ENCODE data around the gene FAM151B. TPM values are rescaled to one million over a fixed set of nuclear protein-coding genes. Genes with fewer than 3 reads are reported as not detected.

The FAM151B gene
- 1 to 10 TPM in 2 of 4 donors, under 1 TPM in 1, not detected in 1; 0.73 to 1.4 (median 1.1) TPM for polyA plus RNA-seq
- long read RNA-seq, donor 1, result 0 reads
- long read RNA-seq, donor 2, result 0 reads
- long read RNA-seq, donor 3, result 0 reads
- long read RNA-seq, donor 4, result 0 reads
- long read RNA-seq, donor 5, result 0 reads
- long read RNA-seq, donor 6, result 0 reads
- long read RNA-seq, donor 7, result 0 reads
- long read RNA-seq, donor 8, result 0 reads
- long read RNA-seq, donor 9, result 0 reads
- long read RNA-seq, donor 10, result 0 reads

DNA sequence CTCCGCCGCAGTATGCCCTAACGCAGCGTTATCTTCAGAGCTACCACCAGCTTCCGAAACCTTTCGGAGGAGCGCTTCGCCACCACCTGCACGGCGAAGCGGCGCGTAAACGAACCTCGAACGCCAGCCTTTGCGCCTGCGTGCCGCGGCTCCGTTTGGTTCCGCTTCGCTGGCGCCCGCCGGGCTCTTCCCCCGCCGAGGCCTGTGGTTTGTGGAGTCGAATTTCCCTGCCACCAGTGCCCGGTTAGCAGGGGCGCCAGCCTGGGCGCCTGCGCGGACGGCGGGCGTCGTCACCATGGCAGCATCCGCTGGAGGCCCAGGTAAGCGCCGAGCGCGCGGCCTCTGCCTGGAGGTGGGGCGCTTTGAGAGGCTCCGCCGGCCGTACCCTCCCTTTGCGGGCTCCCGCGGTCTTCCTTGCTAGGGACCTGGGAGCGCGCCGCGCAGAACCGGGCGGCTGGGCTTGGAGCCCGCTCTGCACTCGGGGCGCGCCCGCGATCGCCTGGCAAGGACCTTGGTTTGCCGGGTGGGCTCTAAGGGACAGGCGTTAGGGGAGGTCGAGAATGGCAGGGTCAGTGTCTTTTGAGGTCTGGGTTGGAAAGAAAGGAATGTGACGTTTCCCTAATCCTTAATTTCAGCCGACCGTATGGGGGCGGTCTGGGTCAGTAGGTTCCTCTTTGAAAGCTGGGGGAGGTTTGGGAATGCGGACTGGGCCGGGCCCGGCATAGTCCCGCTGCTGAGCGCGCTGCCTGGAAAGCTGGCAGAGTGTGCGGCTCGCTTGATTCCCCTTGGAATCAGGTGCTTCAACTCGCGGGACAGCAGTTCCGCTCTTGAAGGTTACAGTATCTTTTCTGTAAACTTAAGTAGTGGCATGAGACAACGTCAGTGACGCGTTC lies at the start of gene FAM151B:
TSS of gene FAM151B (plus strand) at position 272 of the 893 bp plus-strand sequence. CDS start at position 296, 24 bp downstream.
- DNase-seq (peak; percentile 93 to 97), FAIRE-seq (no peak)
- WGBS, 3 donors, result 1% methylated on average over 81 to 85 of the region's 85 CpGs
- H3K9me3 ChIP-seq (ENCODE audit: control insufficient read depth in 2 of 2, insufficient read depth in 1 of 2, low read depth in 1 of 2, low read length in 1 of 2), result peaks cover 0 to 8% of the 10 kb centered on the region in 2 donors
- peaks cover 0 to 2% (median 0%) of the 10 kb centered on the region in 3 donors for H3K4me1 ChIP-seq (ENCODE audit: control insufficient read depth in 3 of 3, insufficient read depth in 2 of 3, low read depth in 1 of 3, low read length in 2 of 3)
- peaks cover 0 to 3% (median 0%) of the 10 kb centered on the region in 3 donors for H3K27me3 ChIP-seq (ENCODE audit: control insufficient read depth in 3 of 3, insufficient read depth in 3 of 3, low read length in 3 of 3)
- peak within 1 kb of the TSS; percentile 49 to 90 (median 61) for H3K4me3 ChIP-seq (ENCODE audit: low read depth in 1 of 3, low read length in 3 of 3)
- H3K36me3 ChIP-seq (ENCODE audit: control insufficient read depth in 3 of 3, insufficient read depth in 2 of 3, low read depth in 1 of 3, low read length in 3 of 3), result no peaks in the 10 kb centered on the region
- peak within 1 kb of the TSS; percentile 49 to 87 (median 86) for H3K27ac ChIP-seq (ENCODE audit: low read depth in 1 of 3, low read length in 2 of 3)

DNA sequence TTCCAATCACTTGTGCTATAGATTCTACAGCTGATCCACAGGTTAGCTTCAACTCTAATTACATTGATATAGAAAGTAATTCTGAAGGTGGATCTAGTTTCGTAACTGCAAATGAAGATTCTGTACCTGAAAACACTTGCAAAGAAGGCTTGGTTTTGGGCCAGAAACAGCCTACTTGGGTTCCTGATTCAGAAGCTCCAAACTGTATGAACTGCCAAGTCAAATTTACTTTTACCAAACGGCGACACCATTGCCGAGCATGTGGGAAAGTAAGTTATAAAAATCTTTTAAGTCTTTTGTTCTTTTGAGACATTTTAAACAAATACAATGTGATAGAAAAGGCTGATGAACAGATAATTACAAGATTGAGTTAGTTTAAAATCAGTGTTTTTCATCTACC lies 49.2 kb upstream of the FAM151B start:
- DNase-seq, result no peak
- H3K4me1 ChIP-seq (ENCODE audit: control insufficient read depth in 3 of 3, insufficient read depth in 2 of 3, low read depth in 1 of 3, low read length in 2 of 3), result no peaks in the 10 kb centered on the region
- no peak for FAIRE-seq
- no peak overlapping the region for H3K27ac ChIP-seq (ENCODE audit: low read depth in 1 of 3, low read length in 2 of 3)
- no peaks in the 10 kb centered on the region for H3K9me3 ChIP-seq (ENCODE audit: control insufficient read depth in 2 of 2, insufficient read depth in 1 of 2, low read depth in 1 of 2, low read length in 1 of 2)
- H3K4me3 ChIP-seq (ENCODE audit: low read depth in 1 of 3, low read length in 3 of 3), result no peak overlapping the region
- H3K27me3 ChIP-seq (ENCODE audit: control insufficient read depth in 3 of 3, insufficient read depth in 3 of 3, low read length in 3 of 3), result no peaks in the 10 kb centered on the region
- peaks cover 7 to 23% (median 7%) of the 10 kb centered on the region in 3 donors for H3K36me3 ChIP-seq (ENCODE audit: control insufficient read depth in 3 of 3, insufficient read depth in 2 of 3, low read depth in 1 of 3, low read length in 3 of 3)
- 93 to 97% (median 96%) methylated on average over 4 of the region's 4 CpGs for WGBS, 3 donors

DNA sequence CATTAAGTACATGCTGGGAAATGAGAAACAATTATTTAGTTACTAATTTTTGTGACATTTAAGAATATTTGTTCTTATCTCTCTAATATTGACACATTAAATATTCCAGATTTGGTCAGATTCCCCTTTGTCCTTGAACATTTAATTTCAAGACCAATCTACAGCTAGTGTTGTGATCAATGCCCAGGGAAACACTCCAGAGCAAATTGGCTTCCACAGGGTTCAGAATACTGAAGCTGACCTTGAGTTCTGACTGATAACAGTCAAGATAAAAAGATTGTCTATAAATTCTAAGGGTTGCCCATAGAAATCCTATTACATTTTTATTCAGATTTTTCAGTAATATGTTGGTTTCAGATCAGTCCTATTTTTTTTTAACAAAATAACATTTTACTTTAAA lies 48.7 kb upstream of the FAM151B start:
- no peaks in the 10 kb centered on the region for H3K4me1 ChIP-seq (ENCODE audit: control insufficient read depth in 3 of 3, insufficient read depth in 2 of 3, low read depth in 1 of 3, low read length in 2 of 3)
- no peaks in the 10 kb centered on the region for H3K27me3 ChIP-seq (ENCODE audit: control insufficient read depth in 3 of 3, insufficient read depth in 3 of 3, low read length in 3 of 3)
- H3K27ac ChIP-seq (ENCODE audit: low read depth in 1 of 3, low read length in 2 of 3), result no peak overlapping the region
- H3K36me3 ChIP-seq (ENCODE audit: control insufficient read depth in 3 of 3, insufficient read depth in 2 of 3, low read depth in 1 of 3, low read length in 3 of 3), result peaks cover 7 to 23% (median 7%) of the 10 kb centered on the region in 3 donors
- no peaks in the 10 kb centered on the region for H3K9me3 ChIP-seq (ENCODE audit: control insufficient read depth in 2 of 2, insufficient read depth in 1 of 2, low read depth in 1 of 2, low read length in 1 of 2)
- H3K4me3 ChIP-seq (ENCODE audit: low read depth in 1 of 3, low read length in 3 of 3), result no peak overlapping the region
- DNase-seq (no peak), FAIRE-seq (no peak)

DNA sequence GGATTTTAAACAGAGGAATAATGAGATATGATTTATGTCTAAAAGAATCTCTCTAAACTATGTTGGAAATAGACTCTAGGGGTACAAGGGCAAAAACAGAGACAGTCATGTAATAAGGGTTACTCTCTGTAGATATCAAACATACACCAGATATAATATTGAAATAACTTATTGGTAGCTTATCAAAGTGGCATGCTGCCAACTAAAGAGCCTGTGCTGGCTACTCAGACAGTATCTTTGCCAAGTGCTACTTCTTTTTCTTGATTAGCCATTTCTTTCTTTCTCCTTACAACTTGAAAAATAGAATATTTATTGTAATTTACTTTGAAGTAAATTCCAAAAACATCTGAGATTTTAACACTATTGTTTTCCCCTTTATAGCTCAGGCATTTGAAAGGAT lies 45.2 kb upstream of the FAM151B start:
- Histone ChIP-seq H3K9me3 (ENCODE audit: control insufficient read depth in 2 of 2, insufficient read depth in 1 of 2, low read depth in 1 of 2, low read length in 1 of 2) (no peaks in the 10 kb centered on the region), H3K4me1 (ENCODE audit: control insufficient read depth in 3 of 3, insufficient read depth in 2 of 3, low read depth in 1 of 3, low read length in 2 of 3) (no peaks in the 10 kb centered on the region), H3K4me3 (ENCODE audit: low read depth in 1 of 3, low read length in 3 of 3) (no peak overlapping the region), H3K36me3 (ENCODE audit: control insufficient read depth in 3 of 3, insufficient read depth in 2 of 3, low read depth in 1 of 3, low read length in 3 of 3) (peaks cover 5 to 20% (median 7%) of the 10 kb centered on the region in 3 donors), H3K27ac (ENCODE audit: low read depth in 1 of 3, low read length in 2 of 3) (no peak overlapping the region), H3K27me3 (ENCODE audit: control insufficient read depth in 3 of 3, insufficient read depth in 3 of 3, low read length in 3 of 3) (no peaks in the 10 kb centered on the region)
- DNase-seq, result peak in 1 of 2 donors; percentile 38
- FAIRE-seq, result no peak

GRCh38 chr5:80453366-80453765 lies 34.5 kb upstream of the FAM151B start:
- H3K36me3 ChIP-seq (ENCODE audit: control insufficient read depth in 3 of 3, insufficient read depth in 2 of 3, low read depth in 1 of 3, low read length in 3 of 3), result peaks cover 6 to 12% (median 8%) of the 10 kb centered on the region in 3 donors
- H3K27me3 ChIP-seq (ENCODE audit: control insufficient read depth in 3 of 3, insufficient read depth in 3 of 3, low read length in 3 of 3), result no peaks in the 10 kb centered on the region
- H3K27ac ChIP-seq (ENCODE audit: low read depth in 1 of 3, low read length in 2 of 3), result no peak overlapping the region
- H3K4me1 ChIP-seq (ENCODE audit: control insufficient read depth in 3 of 3, insufficient read depth in 2 of 3, low read depth in 1 of 3, low read length in 2 of 3), result no peaks in the 10 kb centered on the region
- WGBS, 3 donors, result 91 to 98% (median 93%) methylated on average over 2 of the region's 2 CpGs
- no peak overlapping the region for H3K4me3 ChIP-seq (ENCODE audit: low read depth in 1 of 3, low read length in 3 of 3)
- FAIRE-seq, result no peak
- no peaks in the 10 kb centered on the region for H3K9me3 ChIP-seq (ENCODE audit: control insufficient read depth in 2 of 2, insufficient read depth in 1 of 2, low read depth in 1 of 2, low read length in 1 of 2)
- no peak for DNase-seq

GRCh38 chr5:80463269-80463668 lies 24.6 kb upstream of the FAM151B start:
- H3K27ac ChIP-seq (ENCODE audit: low read depth in 1 of 3, low read length in 2 of 3), result no peak overlapping the region
- peaks cover 4 to 24% (median 4%) of the 10 kb centered on the region in 3 donors for H3K36me3 ChIP-seq (ENCODE audit: control insufficient read depth in 3 of 3, insufficient read depth in 2 of 3, low read depth in 1 of 3, low read length in 3 of 3)
- 92 to 100% (median 95%) methylated on average over 4 of the region's 4 CpGs for WGBS, 3 donors
- peaks cover 0 to 27% of the 10 kb centered on the region in 2 donors for H3K9me3 ChIP-seq (ENCODE audit: control insufficient read depth in 2 of 2, insufficient read depth in 1 of 2, low read depth in 1 of 2, low read length in 1 of 2)
- no peak overlapping the region for H3K4me3 ChIP-seq (ENCODE audit: low read depth in 1 of 3, low read length in 3 of 3)
- no peaks in the 10 kb centered on the region for H3K4me1 ChIP-seq (ENCODE audit: control insufficient read depth in 3 of 3, insufficient read depth in 2 of 3, low read depth in 1 of 3, low read length in 2 of 3)
- FAIRE-seq (no peak), DNase-seq (no peak)
- H3K27me3 ChIP-seq (ENCODE audit: control insufficient read depth in 3 of 3, insufficient read depth in 3 of 3, low read length in 3 of 3), result no peaks in the 10 kb centered on the region

- Histone ChIP-seq H3K9me3 (ENCODE audit: control insufficient read depth in 2 of 2, insufficient read depth in 1 of 2, low read depth in 1 of 2, low read length in 1 of 2) (peaks cover 0 to 43% of the 10 kb centered on the region in 2 donors), H3K4me3 (ENCODE audit: low read depth in 1 of 3, low read length in 3 of 3) (no peak overlapping the region), H3K27me3 (ENCODE audit: control insufficient read depth in 3 of 3, insufficient read depth in 3 of 3, low read length in 3 of 3) (no peaks in the 10 kb centered on the region), H3K4me1 (ENCODE audit: control insufficient read depth in 3 of 3, insufficient read depth in 2 of 3, low read depth in 1 of 3, low read length in 2 of 3) (no peaks in the 10 kb centered on the region), H3K27ac (ENCODE audit: low read depth in 1 of 3, low read length in 2 of 3) (no peak overlapping the region), H3K36me3 (ENCODE audit: control insufficient read depth in 3 of 3, insufficient read depth in 2 of 3, low read depth in 1 of 3, low read length in 3 of 3) (peaks cover 4 to 32% (median 5%) of the 10 kb centered on the region in 3 donors)
- FAIRE-seq (no peak), DNase-seq (peak in 1 of 2 donors; percentile 46)
- WGBS, 3 donors, result 56 to 76% (median 63%) methylated on average over 4 of the region's 4 CpGs
These were observed 21.0 kb upstream of the FAM151B start for GRCh38 chr5:80466669-80467485.

- no peaks in the 10 kb centered on the region for H3K27me3 ChIP-seq (ENCODE audit: control insufficient read depth in 3 of 3, insufficient read depth in 3 of 3, low read length in 3 of 3)
- no peak overlapping the region for H3K4me3 ChIP-seq (ENCODE audit: low read depth in 1 of 3, low read length in 3 of 3)
- H3K4me1 ChIP-seq (ENCODE audit: control insufficient read depth in 3 of 3, insufficient read depth in 2 of 3, low read depth in 1 of 3, low read length in 2 of 3), result no peaks in the 10 kb centered on the region
- FAIRE-seq (no peak), DNase-seq (no peak)
- peaks cover 0 to 35% of the 10 kb centered on the region in 2 donors for H3K9me3 ChIP-seq (ENCODE audit: control insufficient read depth in 2 of 2, insufficient read depth in 1 of 2, low read depth in 1 of 2, low read length in 1 of 2)
- 95 to 100% (median 100%) methylated on average over 1 of the region's 1 CpG for WGBS, 3 donors
- H3K27ac ChIP-seq (ENCODE audit: low read depth in 1 of 3, low read length in 2 of 3), result no peak overlapping the region
- peaks cover 4 to 27% (median 9%) of the 10 kb centered on the region in 3 donors for H3K36me3 ChIP-seq (ENCODE audit: control insufficient read depth in 3 of 3, insufficient read depth in 2 of 3, low read depth in 1 of 3, low read length in 3 of 3)
These were observed 19.8 kb upstream of the FAM151B start for GRCh38 chr5:80468131-80468530.
